ENCODE results near the gene ARF3.

Gene ARF3

GRCh38 chr12:48957141-48958048 lies at the start of gene ARF3:
ARF3 (minus strand) TSS chr12:48957487; CDS start chr12:48941095, 16,392 bp downstream.
- H3K4me3 ChIP-seq (ENCODE audit: low read depth in 1 of 2, low read length in 2 of 2): peak within 1 kb of the TSS; percentile 95 to 98
- peak within 1 kb of the TSS; percentile 78 to 88 for H3K9ac ChIP-seq (ENCODE audit: low read depth in 1 of 2, low read length in 2 of 2)
- H3K36me3 ChIP-seq (ENCODE audit: control insufficient read depth in 1 of 2, insufficient read depth in 2 of 2, low read length in 2 of 2): peaks cover 0 to 6% of the 10 kb centered on the region in 2 donors
- H3K9me3 ChIP-seq (ENCODE audit: control insufficient read depth in 1 of 2, low read length in 2 of 2): no peaks in the 10 kb centered on the region
- no peaks in the 10 kb centered on the region for H3K27me3 ChIP-seq (ENCODE audit: control insufficient read depth in 1 of 2, insufficient read depth in 2 of 2, low read length in 2 of 2)
- peaks cover 21% of the 10 kb centered on the region in 2 donors for H3K4me1 ChIP-seq (ENCODE audit: control insufficient read depth in 1 of 2, insufficient read depth in 2 of 2, low read length in 2 of 2)
- H3K27ac ChIP-seq (ENCODE audit: low read depth, low read length): peak within 1 kb of the TSS; percentile 76

GRCh38 chr12:49000346-49000745 lies 43.1 kb upstream of the ARF3 start:
- Histone ChIP-seq H3K9ac (ENCODE audit: low read depth in 1 of 2, low read length in 2 of 2) (no peak overlapping the region), H3K4me3 (ENCODE audit: low read depth in 1 of 2, low read length in 2 of 2) (no peak overlapping the region), H3K4me1 (ENCODE audit: control insufficient read depth in 1 of 2, insufficient read depth in 2 of 2, low read length in 2 of 2) (peaks cover 18 to 30% of the 10 kb centered on the region in 2 donors), H3K36me3 (ENCODE audit: control insufficient read depth in 1 of 2, insufficient read depth in 2 of 2, low read length in 2 of 2) (peaks cover 27 to 42% of the 10 kb centered on the region in 2 donors), H3K27me3 (ENCODE audit: control insufficient read depth in 1 of 2, insufficient read depth in 2 of 2, low read length in 2 of 2) (peaks cover 29 to 30% of the 10 kb centered on the region in 2 donors), H3K27ac (ENCODE audit: low read depth, low read length) (no peak overlapping the region), H3K9me3 (ENCODE audit: control insufficient read depth in 1 of 2, low read length in 2 of 2) (no peaks in the 10 kb centered on the region)

GRCh38 chr12:48999371-49000131 lies 42.3 kb upstream of the ARF3 start, which contains the start of gene DDN:
DDN (minus strand) TSS chr12:48999375; CDS start chr12:48999287, 88 bp downstream.
- H3K4me3 ChIP-seq (ENCODE audit: low read depth in 1 of 2, low read length in 2 of 2): peak within 1 kb of the TSS; percentile 51 to 64
- H3K27me3 ChIP-seq (ENCODE audit: control insufficient read depth in 1 of 2, insufficient read depth in 2 of 2, low read length in 2 of 2): peaks cover 34 to 36% of the 10 kb centered on the region in 2 donors
- H3K36me3 ChIP-seq (ENCODE audit: control insufficient read depth in 1 of 2, insufficient read depth in 2 of 2, low read length in 2 of 2): peaks cover 19 to 34% of the 10 kb centered on the region in 2 donors
- peaks cover 23 to 34% of the 10 kb centered on the region in 2 donors for H3K4me1 ChIP-seq (ENCODE audit: control insufficient read depth in 1 of 2, insufficient read depth in 2 of 2, low read length in 2 of 2)
- no peak within 1 kb of the TSS for H3K27ac ChIP-seq (ENCODE audit: low read depth, low read length)
- no peaks in the 10 kb centered on the region for H3K9me3 ChIP-seq (ENCODE audit: control insufficient read depth in 1 of 2, low read length in 2 of 2)
- no peak within 1 kb of the TSS for H3K9ac ChIP-seq (ENCODE audit: low read depth in 1 of 2, low read length in 2 of 2)

- H3K9me3 ChIP-seq (ENCODE audit: control insufficient read depth in 1 of 2, low read length in 2 of 2): no peaks in the 10 kb centered on the region
- H3K27me3 ChIP-seq (ENCODE audit: control insufficient read depth in 1 of 2, insufficient read depth in 2 of 2, low read length in 2 of 2): peaks cover 41 to 45% of the 10 kb centered on the region in 2 donors
- peak overlapping the region; percentile 47 to 64 for H3K4me3 ChIP-seq (ENCODE audit: low read depth in 1 of 2, low read length in 2 of 2)
- H3K36me3 ChIP-seq (ENCODE audit: control insufficient read depth in 1 of 2, insufficient read depth in 2 of 2, low read length in 2 of 2): peaks cover 13 to 26% of the 10 kb centered on the region in 2 donors
- no peak overlapping the region for H3K27ac ChIP-seq (ENCODE audit: low read depth, low read length)
- H3K4me1 ChIP-seq (ENCODE audit: control insufficient read depth in 1 of 2, insufficient read depth in 2 of 2, low read length in 2 of 2): peaks cover 23 to 34% of the 10 kb centered on the region in 2 donors
- no peak overlapping the region for H3K9ac ChIP-seq (ENCODE audit: low read depth in 1 of 2, low read length in 2 of 2)
Measured at GRCh38 chr12:48998497-48999353, 41.4 kb upstream of the ARF3 start.

GRCh38 chr12:48997719-48998496 lies 40.6 kb upstream of the ARF3 start:
- Histone ChIP-seq H3K9me3 (ENCODE audit: control insufficient read depth in 1 of 2, low read length in 2 of 2) (no peaks in the 10 kb centered on the region), H3K4me3 (ENCODE audit: low read depth in 1 of 2, low read length in 2 of 2) (peak overlapping the region; percentile 47 to 64), H3K27ac (ENCODE audit: low read depth, low read length) (no peak overlapping the region), H3K4me1 (ENCODE audit: control insufficient read depth in 1 of 2, insufficient read depth in 2 of 2, low read length in 2 of 2) (peaks cover 23 to 34% of the 10 kb centered on the region in 2 donors), H3K36me3 (ENCODE audit: control insufficient read depth in 1 of 2, insufficient read depth in 2 of 2, low read length in 2 of 2) (peaks cover 6 to 18% of the 10 kb centered on the region in 2 donors), H3K27me3 (ENCODE audit: control insufficient read depth in 1 of 2, insufficient read depth in 2 of 2, low read length in 2 of 2) (peaks cover 47 to 48% of the 10 kb centered on the region in 2 donors), H3K9ac (ENCODE audit: low read depth in 1 of 2, low read length in 2 of 2) (no peak overlapping the region)

- Histone ChIP-seq H3K27me3 (ENCODE audit: control insufficient read depth in 1 of 2, insufficient read depth in 2 of 2, low read length in 2 of 2) (peaks cover 48 to 49% of the 10 kb centered on the region in 2 donors), H3K4me1 (ENCODE audit: control insufficient read depth in 1 of 2, insufficient read depth in 2 of 2, low read length in 2 of 2) (peaks cover 23 to 34% of the 10 kb centered on the region in 2 donors), H3K9ac (ENCODE audit: low read depth in 1 of 2, low read length in 2 of 2) (peak overlapping the region in 1 of 2 donors; percentile 12), H3K27ac (ENCODE audit: low read depth, low read length) (no peak overlapping the region), H3K36me3 (ENCODE audit: control insufficient read depth in 1 of 2, insufficient read depth in 2 of 2, low read length in 2 of 2) (peaks cover 0 to 9% of the 10 kb centered on the region in 2 donors), H3K4me3 (ENCODE audit: low read depth in 1 of 2, low read length in 2 of 2) (peak overlapping the region; percentile 46 to 64), H3K9me3 (ENCODE audit: control insufficient read depth in 1 of 2, low read length in 2 of 2) (no peaks in the 10 kb centered on the region)
Measured at GRCh38 chr12:48996794-48997718, 39.8 kb upstream of the ARF3 start.

GRCh38 chr12:48995086-48995879 lies 38.0 kb upstream of the ARF3 start:
- Histone ChIP-seq H3K27me3 (ENCODE audit: control insufficient read depth in 1 of 2, insufficient read depth in 2 of 2, low read length in 2 of 2) (peaks cover 50 to 58% of the 10 kb centered on the region in 2 donors), H3K4me3 (ENCODE audit: low read depth in 1 of 2, low read length in 2 of 2) (peak overlapping the region in 1 of 2 donors; percentile 37), H3K9me3 (ENCODE audit: control insufficient read depth in 1 of 2, low read length in 2 of 2) (no peaks in the 10 kb centered on the region), H3K9ac (ENCODE audit: low read depth in 1 of 2, low read length in 2 of 2) (no peak overlapping the region), H3K27ac (ENCODE audit: low read depth, low read length) (no peak overlapping the region), H3K36me3 (ENCODE audit: control insufficient read depth in 1 of 2, insufficient read depth in 2 of 2, low read length in 2 of 2) (no peaks in the 10 kb centered on the region), H3K4me1 (ENCODE audit: control insufficient read depth in 1 of 2, insufficient read depth in 2 of 2, low read length in 2 of 2) (peaks cover 23 to 32% of the 10 kb centered on the region in 2 donors)

Data from duodenal mucosa (tissue), 2 donors.